OCI-M1 (cell line): ENCODE measurements around the gene PRPF19.

Experiments used
- DNase-seq: peaks from one replicate; lab custom pipeline; 2025; lab: John Stamatoyannopoulos, UW

PRPF19 gene

DNA sequence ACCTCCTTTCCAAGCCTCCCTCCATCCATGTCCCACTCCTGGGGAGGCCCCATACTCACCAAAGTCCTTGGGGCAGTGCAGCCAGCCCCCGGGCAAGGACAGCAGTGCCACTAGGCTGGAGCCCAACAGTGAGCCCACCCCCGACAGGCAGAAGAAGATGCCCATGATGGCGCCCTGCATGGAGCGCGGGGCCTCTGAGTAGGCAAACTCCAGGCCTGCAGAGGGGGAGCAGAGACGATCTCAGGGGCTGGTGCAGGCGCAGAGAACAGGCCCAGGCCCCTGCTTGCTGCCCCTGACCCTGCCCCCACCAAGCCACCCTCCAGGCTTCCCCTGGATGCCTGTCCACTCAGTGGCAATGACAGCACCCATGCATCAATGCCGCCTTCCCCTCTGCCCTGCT, 31.4 kb upstream of the PRPF19 start:
- no peak for DNase-seq

DNA sequence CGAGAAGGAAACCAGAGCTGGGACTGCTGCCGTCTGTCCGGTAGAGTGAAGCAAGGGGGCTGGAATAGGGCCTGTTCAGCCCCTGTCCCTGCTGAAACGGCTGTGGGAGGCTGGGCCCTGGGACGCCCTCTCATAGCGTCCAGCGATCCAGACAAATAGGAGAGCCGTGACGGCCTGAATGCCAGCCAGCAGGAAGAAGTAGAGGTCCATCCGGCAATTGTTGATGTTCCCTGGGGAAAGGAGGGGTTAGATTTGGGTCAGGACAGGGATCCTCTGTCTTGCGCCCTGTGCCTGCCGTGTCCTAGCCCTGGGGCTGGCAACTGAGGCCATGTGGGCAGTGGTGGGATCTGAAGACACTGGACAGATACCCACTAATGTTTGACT, 30.8 kb upstream of the PRPF19 start:
- no peak for DNase-seq

DNA sequence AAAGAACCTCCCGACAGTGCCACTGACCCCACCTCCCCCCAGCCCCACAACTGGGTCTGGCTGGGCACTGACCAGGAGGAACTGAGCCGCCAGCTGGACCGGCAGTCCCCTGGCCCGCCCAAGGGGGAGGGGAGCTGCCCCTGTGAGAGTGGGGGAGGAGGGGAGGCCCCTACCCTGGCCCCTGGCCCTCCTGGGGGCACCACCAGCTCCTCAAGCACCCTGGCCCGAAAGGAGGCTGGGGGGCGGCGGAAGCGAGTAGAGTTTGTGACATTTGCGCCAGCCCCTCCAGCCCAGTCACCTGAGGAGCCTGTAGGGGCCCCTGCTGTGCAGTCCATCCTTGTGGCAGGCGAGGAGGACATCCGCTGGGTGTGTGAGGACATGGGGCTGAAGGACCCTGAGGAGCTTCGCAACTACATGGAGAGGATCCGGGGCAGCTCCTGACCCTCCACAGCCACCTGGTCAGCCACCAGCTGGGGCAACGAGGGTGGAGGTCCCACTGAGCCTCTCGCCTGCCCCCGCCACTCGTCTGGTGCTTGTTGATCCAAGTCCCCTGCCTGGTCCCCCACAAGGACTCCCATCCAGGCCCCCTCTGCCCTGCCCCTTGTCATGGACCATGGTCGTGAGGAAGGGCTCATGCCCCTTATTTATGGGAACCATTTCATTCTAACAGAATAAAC, 30.2 kb upstream of the PRPF19 start:
- no peak for DNase-seq

DNA sequence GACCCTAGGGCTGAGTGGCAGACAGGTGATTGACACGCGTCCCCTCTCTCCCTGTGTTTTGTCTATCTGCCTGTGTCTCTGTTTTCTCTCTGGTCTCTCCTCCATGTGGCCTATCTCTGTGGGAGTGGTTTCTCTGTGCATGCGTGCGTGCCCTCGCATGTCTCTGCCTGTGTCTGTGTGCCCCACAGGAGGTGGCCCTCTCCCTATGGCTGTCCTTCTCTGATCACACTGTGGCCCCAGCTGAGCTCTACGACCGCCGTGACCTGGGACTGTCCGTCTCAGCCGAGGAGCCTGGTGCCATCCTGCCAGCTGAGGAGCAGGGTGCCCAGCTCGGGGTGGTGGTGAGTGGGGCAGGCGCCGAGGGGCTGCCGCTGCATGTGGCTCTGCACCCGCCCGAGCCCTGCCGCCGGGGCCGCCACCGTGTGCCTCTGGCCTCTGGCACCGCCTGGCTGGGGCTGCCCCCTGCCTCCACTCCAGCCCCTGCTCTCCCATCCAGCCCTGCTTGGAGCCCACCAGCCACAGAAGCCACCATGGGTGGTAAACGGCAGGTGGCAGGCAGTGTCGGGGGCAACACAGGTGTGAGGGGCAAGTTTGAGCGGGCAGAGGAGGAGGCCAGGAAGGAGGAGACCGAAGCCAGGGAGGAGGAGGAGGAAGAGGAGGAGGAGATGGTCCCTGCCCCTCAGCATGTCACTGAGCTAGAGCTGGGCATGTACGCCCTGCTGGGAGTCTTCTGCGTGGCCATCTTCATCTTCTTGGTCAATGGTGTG, 29.5 kb upstream of the PRPF19 start:
- DNase-seq = no peak

DNA sequence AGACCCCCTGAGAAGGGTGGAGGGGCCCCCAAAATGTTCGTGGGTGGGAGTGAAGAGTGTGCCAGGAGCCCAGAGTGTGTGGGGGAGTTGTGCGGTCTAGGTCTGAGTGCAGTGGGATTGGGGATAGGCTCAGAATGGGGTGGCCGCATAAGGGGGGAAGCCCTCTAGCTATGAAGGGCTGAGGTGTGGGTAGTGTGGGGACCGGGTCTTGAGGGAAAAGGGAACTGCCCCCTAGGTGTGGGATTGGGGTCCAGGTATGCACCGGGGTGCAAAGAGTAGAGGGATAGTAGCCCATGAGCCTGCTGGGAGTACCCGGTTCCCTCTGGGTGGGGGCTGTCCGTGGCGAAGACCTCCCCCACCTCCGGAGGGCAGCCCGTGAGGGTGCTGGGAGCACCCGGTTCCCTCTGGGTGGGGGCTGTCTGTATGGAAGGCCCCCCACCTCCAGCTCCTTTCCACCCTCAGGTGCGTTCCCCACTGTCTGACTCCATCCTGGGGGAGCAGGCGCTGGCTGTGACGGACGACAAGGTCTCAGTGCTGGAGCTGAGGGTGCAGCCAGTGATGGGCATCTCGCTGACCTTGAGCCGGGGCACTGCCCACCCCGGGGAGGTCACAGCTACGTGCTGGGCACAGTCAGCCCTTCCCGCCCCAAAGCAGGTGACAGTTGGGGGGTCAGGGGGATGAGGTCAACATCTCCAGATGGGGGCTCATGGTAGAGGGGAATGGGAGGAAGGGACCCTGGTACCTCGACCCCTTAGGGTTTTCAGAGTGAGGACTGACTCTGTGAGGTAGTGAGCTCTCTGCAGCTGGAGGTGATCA, 28.6 kb upstream of the PRPF19 start:
- no peak for DNase-seq

DNA sequence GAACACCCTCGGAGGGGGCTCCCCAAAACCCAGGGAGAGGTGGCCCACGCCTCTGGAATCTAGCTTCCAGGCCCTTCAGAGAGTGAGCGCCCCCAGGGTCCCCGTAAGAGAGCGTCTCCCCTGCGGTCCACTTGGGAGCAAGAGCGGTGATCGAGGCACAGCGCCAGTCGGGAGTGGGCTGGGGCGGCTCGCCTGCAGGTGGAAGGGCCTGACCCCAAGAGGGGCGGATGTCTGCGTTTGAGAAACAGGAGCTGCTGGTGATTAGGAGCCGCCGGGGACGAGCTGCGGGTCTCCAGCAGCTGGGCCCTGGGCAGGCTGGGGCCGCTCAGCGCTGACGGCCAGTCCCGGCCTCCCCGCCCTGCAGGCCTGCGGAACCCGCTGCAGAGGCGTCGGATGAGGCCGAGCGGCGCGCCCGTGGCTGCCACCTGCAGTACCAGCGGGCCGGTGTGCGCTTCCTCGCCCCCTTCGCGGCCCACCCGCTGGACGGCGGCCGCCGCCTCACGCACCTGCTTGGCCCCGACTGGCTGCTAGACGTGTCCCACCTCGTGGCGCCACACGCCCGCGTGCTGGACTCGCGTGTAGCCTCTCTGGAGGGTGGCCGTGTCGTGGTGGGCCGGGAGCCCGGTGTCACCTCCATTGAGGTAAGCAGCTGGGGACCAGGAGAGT, 27.9 kb upstream of the PRPF19 start:
- no peak for DNase-seq

DNA sequence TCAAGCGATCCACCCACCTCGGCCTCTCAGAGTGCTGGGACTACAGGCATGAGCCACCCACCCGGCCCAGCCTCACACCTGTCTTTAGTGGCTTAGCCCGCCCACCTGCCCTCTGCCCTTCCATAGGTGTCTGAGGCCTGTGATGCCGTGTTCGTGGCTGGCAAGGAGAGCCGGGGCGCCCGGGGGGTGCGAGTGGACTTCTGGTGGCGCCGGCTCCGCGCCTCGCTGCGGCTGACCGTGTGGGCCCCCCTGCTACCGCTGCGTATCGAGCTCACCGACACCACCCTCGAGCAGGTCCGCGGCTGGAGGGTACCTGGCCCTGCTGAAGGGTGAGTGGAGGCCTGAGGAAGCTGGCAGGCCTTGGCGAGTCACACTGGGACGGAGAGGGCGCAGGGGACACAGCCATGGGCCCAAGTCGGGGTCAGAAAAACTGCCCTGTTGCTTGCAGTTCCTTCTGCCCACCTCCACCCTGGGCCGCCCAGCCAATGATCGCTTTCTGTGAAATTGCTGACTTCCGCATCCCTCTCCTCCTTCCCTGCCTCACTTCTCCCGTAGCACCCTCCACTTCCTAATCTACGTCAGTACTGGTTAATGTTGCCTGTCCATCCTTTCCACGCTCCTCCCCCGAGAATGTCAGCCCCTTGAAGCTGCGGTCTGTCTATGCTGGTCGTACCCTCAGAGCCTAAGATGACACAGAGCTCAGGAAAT, 27.2 kb upstream of the PRPF19 start:
- no peak for DNase-seq

DNA sequence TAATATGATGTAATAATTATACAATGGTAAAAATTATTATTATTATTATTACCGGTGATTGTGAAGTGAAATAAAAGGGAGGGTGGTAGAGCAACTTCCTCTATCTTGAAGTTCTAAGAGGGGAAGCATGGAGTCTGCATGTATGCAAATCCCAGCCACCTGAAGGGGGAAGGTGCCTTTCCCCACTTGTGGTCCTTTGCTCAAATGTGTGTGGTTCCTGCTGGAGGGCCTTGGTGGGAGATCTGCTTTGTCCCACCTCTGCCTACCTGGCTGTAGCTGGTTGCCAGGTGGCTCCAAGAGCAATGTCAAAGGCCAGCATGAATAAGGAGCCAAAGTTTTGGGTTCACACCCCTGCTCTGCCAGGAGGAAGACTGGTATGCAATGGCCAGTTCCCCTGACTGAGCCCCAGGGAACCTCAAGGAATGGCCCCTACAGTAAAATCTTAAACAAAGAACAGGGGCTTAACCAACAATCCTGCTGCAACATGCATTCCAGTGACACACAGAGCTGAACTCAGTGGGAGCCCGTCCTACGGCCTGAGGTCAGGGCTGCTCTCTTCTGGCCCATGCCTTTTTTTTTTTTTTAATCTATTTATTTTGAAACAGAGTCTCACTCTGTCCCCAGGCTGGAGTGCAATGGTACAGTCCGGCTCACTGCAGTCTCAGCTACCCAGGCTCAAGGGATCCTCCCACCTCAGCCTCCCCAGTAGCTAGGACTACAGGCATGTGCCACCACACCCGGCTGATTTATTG, 26.4 kb upstream of the PRPF19 start:
- peak; percentile 36 for DNase-seq

DNA sequence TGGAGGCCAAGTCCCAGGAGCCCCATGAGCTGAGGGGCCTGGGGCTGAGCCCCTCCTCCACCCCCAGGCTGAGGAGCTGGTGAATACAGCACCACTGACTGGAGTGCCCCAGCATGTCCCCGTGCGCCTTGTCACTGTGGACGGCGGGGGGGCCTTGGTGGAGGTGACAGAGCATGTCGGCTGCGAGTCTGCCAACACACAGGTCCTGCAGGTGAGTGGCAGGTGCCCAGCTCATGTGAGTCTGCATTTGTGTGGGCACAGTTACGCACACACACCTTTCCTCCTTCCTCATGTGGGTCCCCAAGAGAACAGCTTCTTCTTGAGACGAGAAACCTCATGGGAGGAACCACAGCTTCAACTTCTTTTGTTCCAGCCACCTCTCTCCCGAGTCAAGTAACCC, 25.5 kb upstream of the PRPF19 start:
- DNase-seq = no peak

DNA sequence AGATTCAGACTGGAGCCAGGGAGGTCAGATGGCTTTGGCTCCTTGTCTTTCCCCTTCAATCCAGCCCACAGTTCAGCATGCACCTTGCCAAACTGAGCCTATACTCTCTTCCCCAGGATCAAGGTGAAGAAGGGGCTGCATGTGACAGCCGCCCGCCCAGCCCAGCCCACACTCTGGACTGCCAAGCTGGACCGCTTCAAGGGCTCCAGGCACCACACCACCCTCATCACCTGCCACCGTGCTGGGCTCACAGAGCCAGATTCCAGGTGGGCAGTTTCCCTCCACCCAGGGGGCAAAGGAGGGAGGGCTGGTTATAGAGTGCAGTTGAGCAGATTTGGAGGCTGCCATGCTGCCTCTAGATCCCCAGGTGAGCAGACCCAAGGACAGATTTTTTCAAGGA, 24.0 kb upstream of the PRPF19 start:
- DNase-seq = no peak

DNA sequence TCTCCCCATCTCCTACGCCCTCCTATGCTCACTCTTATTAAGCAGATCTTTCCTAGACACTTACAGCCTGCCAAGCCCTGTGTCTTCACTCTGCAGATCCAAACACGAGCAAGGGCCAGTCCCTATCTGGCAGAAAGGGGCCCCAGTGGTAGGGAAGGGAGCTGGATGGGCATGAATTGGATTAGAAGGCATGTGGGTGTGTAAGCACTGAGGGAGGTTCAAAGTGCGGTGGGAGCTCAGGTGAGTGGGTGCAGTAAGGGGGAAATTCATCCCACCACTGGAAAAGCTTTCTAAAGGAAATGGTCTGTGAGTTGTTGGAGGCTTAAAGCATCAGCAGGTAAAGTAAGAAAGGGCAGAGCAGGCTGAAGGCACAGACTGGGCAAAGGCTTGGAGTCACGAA, 23.4 kb upstream of the PRPF19 start:
- DNase-seq = no peak

DNA sequence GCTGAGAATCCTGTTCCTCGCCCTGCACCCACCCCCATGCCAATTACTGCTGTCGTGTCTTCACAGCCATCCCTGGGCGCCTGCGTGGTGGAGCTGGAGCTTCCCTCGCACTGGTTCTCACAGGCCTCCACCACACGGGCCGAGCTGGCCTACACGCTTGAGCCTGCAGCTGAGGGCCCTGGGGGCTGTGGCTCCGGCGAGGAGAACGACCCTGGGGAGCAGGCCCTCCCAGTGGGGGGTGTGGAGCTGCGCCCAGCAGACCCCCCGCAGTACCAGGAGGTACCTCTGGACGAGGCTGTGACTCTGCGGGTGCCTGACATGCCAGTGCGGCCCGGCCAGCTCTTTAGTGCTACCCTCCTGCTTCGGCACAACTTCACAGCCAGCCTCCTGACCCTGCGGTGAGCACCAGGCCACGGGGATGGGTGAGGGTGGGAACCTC, 22.2 kb upstream of the PRPF19 start:
- no peak for DNase-seq

DNA sequence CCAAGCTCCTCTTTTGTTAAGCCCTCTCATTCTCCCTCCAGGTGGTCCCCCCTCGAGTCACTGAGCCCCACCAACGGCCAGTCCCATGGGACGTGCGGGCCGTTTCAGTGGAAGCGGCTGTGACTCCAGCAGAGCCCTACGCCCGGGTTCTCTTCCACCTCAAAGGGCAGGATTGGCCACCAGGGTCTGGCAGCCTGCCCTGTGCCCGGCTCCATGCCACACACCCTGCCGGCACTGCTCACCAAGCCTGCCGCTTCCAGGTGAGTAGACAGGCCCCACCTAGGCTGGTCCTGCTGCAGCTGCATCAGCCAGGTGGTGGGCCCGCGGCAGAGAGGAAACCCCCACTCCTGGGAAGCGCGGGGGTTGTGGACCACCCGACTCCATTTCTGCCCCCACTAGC, 21.2 kb upstream of the PRPF19 start:
- DNase-seq = no peak

DNA sequence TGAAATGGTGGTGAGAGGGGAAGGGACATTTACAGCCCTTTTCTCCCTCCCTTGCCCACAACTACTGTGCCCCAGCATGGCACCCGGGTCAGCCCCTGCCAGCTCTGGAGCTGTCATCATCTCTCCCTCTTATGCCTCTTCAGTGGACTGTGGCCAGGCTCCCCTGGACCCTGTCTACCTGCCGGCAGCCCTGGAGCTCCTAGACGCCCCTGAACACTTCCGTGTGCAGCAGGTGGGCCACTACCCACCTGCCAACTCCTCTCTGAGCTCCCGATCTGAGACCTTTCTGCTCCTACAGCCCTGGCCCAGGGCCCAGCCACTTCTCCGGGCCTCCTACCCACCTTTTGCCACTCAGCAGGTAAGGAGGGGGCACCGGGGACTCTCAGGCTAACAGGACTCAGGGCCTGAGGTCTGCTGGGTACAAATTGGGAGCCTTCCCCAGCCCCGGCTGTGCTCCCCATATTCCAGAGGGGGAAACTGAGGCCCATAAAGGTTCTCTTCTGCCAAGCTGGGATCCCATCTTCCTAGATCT, 20.7 kb upstream of the PRPF19 start:
- DNase-seq = no peak

DNA sequence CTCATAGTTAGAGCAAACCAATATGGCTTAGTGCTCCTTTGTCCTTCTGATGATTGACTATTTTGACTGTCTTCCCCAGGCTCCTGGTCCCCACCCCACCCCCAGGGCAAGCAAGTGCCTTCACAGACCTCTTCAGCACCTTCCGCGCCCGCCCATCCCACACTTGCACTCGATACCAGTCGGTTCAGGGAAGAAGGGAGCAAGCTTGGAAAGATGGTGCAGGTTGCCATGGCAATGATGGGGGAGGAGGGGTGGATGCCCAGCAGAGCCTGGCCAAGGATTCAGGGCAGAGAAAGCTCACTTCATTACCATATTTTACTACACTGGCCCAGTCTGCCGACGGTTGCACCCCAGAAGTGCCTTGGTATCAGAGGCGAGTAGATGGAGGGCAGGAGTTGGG, 20.1 kb upstream of the PRPF19 start:
- no peak for DNase-seq

DNA sequence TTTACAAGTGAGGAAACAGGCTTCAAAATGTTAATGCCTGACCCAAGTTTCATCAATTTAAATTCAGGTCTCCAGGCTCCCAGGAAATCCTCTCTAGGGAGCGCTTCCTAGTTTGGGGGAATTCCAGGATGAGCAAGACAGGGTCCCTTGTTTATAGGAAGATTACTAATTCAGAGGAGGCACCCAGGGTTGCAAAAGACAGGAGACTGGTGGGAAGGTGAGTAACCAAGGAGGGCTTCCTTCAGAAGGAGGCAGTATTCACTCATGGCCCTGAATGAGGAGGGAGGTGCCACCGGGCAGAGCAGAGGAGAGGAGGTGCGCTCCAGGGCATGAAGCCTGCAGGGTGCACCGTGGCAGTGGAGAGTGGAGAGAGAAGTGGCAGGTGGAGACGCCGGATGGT, 19.5 kb upstream of the PRPF19 start:
- DNase-seq = no peak

DNA sequence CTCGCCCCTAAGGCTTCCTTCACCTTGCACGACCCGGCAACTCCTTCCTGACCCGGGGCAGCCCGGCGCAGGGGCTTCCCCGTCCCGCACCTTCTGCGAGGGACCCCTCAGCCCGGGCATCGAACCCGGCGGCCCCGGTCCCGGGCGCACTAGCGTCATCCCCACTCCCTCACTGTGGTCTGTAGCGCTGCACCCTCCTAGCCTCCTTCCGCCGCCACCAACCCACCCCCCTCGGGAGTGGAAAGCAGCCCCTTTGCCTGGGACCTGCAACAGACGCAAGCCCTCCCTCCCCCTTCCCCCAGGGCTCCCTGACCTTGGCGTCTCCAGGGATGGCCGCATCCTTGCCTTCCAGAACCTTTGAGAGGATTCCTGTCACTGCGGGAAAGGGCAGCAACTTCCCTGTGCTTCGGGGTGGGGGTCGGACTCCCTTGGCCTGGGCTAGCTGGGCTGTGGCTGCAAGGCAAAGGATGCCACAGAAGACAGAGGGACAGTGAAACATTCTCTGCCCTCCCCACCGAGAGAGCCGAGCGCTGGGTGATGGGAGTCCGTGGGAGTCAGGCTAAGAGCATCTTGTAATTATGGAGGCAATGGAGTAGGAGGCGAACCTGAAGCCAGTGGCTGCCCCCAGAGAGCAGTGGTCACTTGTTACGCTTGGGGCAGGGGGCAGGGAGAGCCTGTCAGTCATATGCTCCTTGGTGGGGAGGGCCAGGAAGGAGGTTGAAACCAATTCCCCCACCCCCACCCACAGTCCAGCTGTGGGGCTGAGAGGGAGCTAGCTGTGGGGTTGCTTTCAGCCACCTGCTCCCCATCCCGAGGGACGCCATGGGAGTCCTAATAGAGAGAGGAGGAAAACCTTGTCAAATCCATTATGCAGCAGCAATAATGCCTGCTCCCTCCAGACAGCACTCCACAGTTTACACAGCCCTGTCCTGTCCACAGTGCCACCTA, 18.8 kb upstream of the PRPF19 start:
- no peak for DNase-seq

DNA sequence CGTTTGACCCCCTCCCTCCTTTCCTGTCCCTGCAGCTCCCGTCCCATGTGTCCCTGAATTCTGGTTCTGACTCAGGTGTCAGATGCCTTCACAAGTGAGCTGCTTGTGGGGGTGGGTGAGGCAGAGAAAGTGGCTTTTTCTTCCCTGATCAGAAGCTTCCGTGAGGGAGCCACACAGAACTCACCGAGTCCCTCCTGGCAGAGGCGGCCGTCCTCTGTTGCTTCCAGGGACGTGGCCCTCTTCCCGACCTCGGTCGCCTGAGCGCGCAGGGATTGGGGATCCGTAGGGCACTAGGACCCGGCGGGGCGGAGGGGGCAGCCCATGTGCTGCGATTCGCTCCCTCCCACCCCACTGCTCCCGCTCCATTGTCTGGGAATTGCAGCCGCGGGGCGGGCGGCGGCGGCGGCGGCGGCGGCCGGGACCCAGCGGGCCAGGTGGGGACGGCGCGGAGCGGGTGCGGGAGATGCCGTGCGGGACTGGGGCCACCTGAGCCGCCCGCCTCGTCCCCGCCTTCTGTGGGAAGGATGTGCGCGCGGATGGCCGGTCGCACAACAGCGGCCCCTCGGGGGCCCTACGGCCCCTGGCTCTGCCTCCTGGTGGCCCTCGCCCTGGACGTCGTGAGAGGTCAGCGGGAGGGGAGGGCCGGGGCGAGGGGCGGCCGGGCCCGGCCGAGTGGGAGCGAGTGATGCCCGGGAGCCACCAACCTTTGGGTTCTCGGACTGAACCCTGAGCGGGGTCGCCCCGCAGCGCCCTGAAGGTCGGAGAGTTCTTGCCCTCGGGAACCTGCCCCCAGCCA, 17.9 kb upstream of the PRPF19 start, which contains the start of gene TMEM132A:
TSS of gene TMEM132A (plus strand) at position 351 of the 796 bp plus-strand sequence. CDS start at position 525, 174 bp downstream.
- peak; percentile 7 for DNase-seq

DNA sequence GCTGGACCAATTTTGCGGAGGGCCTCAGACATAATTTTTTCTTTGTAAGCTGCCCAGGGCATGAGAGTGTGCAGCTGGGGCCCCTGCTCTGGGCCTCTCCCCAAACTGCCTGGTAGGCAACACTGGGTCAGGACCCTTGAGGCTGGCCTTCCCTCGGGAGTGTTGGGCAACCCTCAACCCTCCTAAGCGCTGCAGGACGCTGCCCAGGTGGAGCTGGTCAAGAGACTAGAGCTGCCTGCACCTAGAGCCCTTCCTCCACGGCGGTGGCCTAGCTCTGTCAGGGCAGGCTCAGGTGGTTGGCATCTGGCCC, 17.4 kb upstream of the PRPF19 start:
- DNase-seq = no peak
